ENCODE measurements around the gene SETD1A.

DNA sequence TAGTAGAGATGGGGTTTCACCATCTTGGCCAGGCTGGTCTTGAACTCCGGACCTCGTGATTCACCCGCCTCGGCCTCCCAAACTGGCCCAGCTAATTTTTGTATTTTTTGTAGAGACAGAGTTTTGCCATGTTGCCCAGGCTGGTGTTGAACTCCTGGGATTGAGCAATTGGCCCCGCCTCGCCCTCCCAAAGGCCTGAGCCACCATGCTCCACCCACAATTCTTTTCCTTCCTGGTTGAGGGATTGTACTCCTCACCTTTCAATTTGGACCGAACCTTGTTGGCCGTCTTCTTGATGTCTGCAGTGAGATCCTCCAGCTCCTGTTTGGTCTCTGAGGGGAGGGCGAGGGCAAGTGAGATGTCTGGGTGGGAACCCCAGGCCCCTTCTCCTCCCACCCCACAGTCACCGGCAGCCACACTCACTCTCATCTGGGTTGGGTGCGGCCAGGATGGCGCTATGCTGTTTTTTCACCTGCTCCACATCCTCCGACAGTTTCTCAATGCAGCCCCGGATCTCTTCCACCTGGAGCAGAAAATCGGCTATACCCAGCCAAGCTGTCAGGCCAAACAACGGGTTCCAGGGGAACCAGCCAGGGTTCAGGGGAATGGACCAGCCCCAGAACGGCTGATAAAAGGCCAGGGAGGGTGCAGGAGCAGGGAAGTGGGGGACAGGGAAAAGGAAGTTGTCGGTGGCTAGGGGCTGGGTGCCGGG lies 43.3 kb downstream of the SETD1A start:
- no peak for TF ChIP-seq CTCF (conservative IDR thresholded peaks at IDR 0.05)
- no peak for TF ChIP-seq EZH2 (IDR thresholded peaks at IDR 0.05; ENCODE audit: low read depth)

Data from PC-9 (cell line).